Psoas muscle (tissue), 8 donors: Measurements from ENCODE around the gene PLSCR4. TPM values are rescaled to one million over a fixed set of nuclear protein-coding genes. Genes with fewer than 3 reads are reported as not detected.

Experiments
- ATAC-seq, 4 donors: fragments of 200-7000 bp; cut with Tn5 transposase; one replicate each; pipeline ENCODE4 v1.9.1; 2020; ENCODE audit warnings: moderate library complexity in 3 of 4, mild to moderate bottlenecking in 2 of 4
- DNase-seq, 2 donors: peaks; one replicate each; pipeline ENCODE4 v3.0.0-alpha.2; 2020
- H3K27ac ChIP-seq: fragments of 200-600 bp; one replicate; pipeline ENCODE4 v1.8.0; 2022
- H3K27me3 ChIP-seq, 3 donors: fragments of 200-600 bp in 1 of 3; one replicate each; pipeline versions ENCODE4 v1.6.1 to v1.8.0; 2013 to 2022; ENCODE audit warnings: low read length in 2 of 3, mild to moderate bottlenecking in 2 of 3, moderate library complexity in 1 of 3; ENCODE audit not compliant: insufficient read depth in 3 of 3
- H3K36me3 ChIP-seq, 2 donors: fragments of 200-600 bp in 1 of 2; one replicate each; pipeline versions ENCODE4 v1.6.1 to v1.8.0; 2013 to 2022; ENCODE audit warnings: low read depth in 1 of 2, mild to moderate bottlenecking in 1 of 2, moderate library complexity in 1 of 2; ENCODE audit not compliant: insufficient read depth in 1 of 2
- H3K4me1 ChIP-seq: fragments of 200-600 bp; one replicate; pipeline ENCODE4 v1.8.0; 2022
- H3K4me3 ChIP-seq: fragments of 200-600 bp; one replicate; pipeline ENCODE4 v1.8.0; 2022; ENCODE audit warnings: mild to moderate bottlenecking
- H3K9me3 ChIP-seq: fragments of 200-600 bp; one replicate; pipeline ENCODE4 v1.8.0; 2022
- CTCF ChIP-seq: fragments of 200-600 bp; IDR thresholded peaks from one replicate; pipeline ENCODE4 v1.8.0; 2022; ENCODE audit warnings: antibody characterized with exemption
- WGBS, 3 donors: extraction: QIAGEN DNeasy Blood & Tissue Kit; methylation state at CpG; one replicate each; pipeline versions ENCODE4 v1.1.6 to v1.1.7; 2013; 5-methylcytosine and 5-hydroxymethylcytosine counted together
- intact Hi-C, 2 donors: fragments of 100-400 bp; cut with DNase I; formaldehyde crosslinking; loops; one replicate each; pipeline versions ENCODE4 v1.11.0 to v1.14.2; 2022
- polyA plus RNA-seq, 3 donors: library from polyadenylated mRNA; stranded (reverse); fragments of 200-250 nt; gene quantifications; one replicate each; pipeline ENCODE4 v1.2.3, GENCODE V29; 2013
- total RNA-seq, 4 donors: library from RNA; stranded (reverse); fragmentation: NEBNext Ultra II Directional in 2 of 4; extraction: Animal tissue kit (Norgen Biotek cat#: 25700) in 2 of 4; gene quantifications; one replicate each; pipeline versions ENCODE4 v1.2.1 to v1.2.4, GENCODE V29; 2021 to 2023
- donor health status: healthy with polysubstance abuse.
- donor health status: DM: no; HTN: no; CAD: no; lungs with moderate emphysema.
- donor health status: Bipolar disorder and iron deficiency.
- donor health status: healthy.
- donor health status: DM: yes; HTN: yes; CAD: no.
- donor health status: DM: no; HTN: no; CAD: no.
- donor health status: DM: no; HTN: no; CAD: no.
- donor health status: DM: yes; HTN: yes; CAD: no.

Gene PLSCR4
- total and polyA plus RNA-seq, 7 donors = 2.0 to 13.5 (median 3.6) TPM

- ATAC-seq (no peak), DNase-seq (no peak)
- Histone ChIP-seq H3K27me3 (no peaks in the 10 kb centered on the region), H3K4me1 (no peaks in the 10 kb centered on the region), H3K9me3 (no peaks in the 10 kb centered on the region), H3K36me3 (no peaks in the 10 kb centered on the region), H3K4me3 (no peak overlapping the region), H3K27ac (no peak overlapping the region)
- intact Hi-C loops = no loop called here
- no peak for TF ChIP-seq CTCF
- WGBS, 3 donors = 81 to 90% (median 84%) methylated on average over 1 of the region's 1 CpG
Observed at GRCh38 chr3:146172586-146172985, 78.3 kb downstream of the PLSCR4 start.

GRCh38 chr3:146170591-146170990, 80.3 kb downstream of the PLSCR4 start:
- no peak overlapping the region for H3K4me3 ChIP-seq
- H3K9me3 ChIP-seq = no peaks in the 10 kb centered on the region
- intact Hi-C loops = no loop called here
- no peak for ATAC-seq
- 93 to 96% (median 93%) methylated on average over 1 of the region's 1 CpG for WGBS, 3 donors
- no peak overlapping the region for H3K27ac ChIP-seq
- no peaks in the 10 kb centered on the region for H3K27me3 ChIP-seq
- no peak for DNase-seq
- no peaks in the 10 kb centered on the region for H3K36me3 ChIP-seq
- no peaks in the 10 kb centered on the region for H3K4me1 ChIP-seq
- no peak for TF ChIP-seq CTCF

GRCh38 chr3:146169891-146170290, 81.0 kb downstream of the PLSCR4 start:
- no peak for DNase-seq
- H3K27ac ChIP-seq = no peak overlapping the region
- 89 to 97% (median 91%) methylated on average over 1 of the region's 1 CpG for WGBS, 3 donors
- H3K27me3 ChIP-seq = no peaks in the 10 kb centered on the region
- TF ChIP-seq CTCF = no peak
- no peak for ATAC-seq
- no peak overlapping the region for H3K4me3 ChIP-seq
- no peaks in the 10 kb centered on the region for H3K4me1 ChIP-seq
- intact Hi-C loops = no loop called here
- H3K36me3 ChIP-seq = no peaks in the 10 kb centered on the region
- no peaks in the 10 kb centered on the region for H3K9me3 ChIP-seq

GRCh38 chr3:146166826-146167225, 84.1 kb downstream of the PLSCR4 start:
- intact Hi-C loops = no loop called here
- Histone ChIP-seq H3K4me1 (no peaks in the 10 kb centered on the region), H3K27ac (no peak overlapping the region), H3K36me3 (no peaks in the 10 kb centered on the region), H3K4me3 (no peak overlapping the region), H3K27me3 (peaks cover 0 to 3% (median 0%) of the 10 kb centered on the region in 3 donors), H3K9me3 (no peaks in the 10 kb centered on the region)
- no peak for DNase-seq
- no peak for TF ChIP-seq CTCF
- 38 to 70% (median 45%) methylated on average over 3 of the region's 3 CpGs for WGBS, 3 donors
- ATAC-seq = peak in 1 of 4 donors; percentile 21

GRCh38 chr3:146166415-146166821, 84.5 kb downstream of the PLSCR4 start:
- TF ChIP-seq CTCF = no peak
- no peak overlapping the region for H3K4me3 ChIP-seq
- peaks cover 0 to 3% (median 0%) of the 10 kb centered on the region in 3 donors for H3K27me3 ChIP-seq
- peak in 3 of 4 donors; percentile 27 to 61 (median 53) for ATAC-seq
- DNase-seq = no peak
- no peaks in the 10 kb centered on the region for H3K9me3 ChIP-seq
- intact Hi-C loops = no loop called here
- no peaks in the 10 kb centered on the region for H3K4me1 ChIP-seq
- H3K36me3 ChIP-seq = no peaks in the 10 kb centered on the region
- H3K27ac ChIP-seq = no peak overlapping the region
- WGBS, 3 donors = 43 to 58% (median 49%) methylated on average over 4 of the region's 4 CpGs
